CD14-positive monocyte (primary cell): ENCODE data around the gene FOCAD. TPM values are rescaled to one million over a fixed set of nuclear protein-coding genes. Genes with fewer than 3 reads are reported as not detected.

Experiments
- DNase-seq, 3 donors: peaks; one replicate each; pipeline ENCODE4 v3.0.0-alpha.2; 2011 to 2022
- H2AFZ ChIP-seq: 2 replicates; pipeline ENCODE4 v1.6.0; 2012; ENCODE audit warnings: mild to moderate bottlenecking, low read depth, low read length, inconsistent platforms; ENCODE audit not compliant: insufficient read depth, poor library complexity, severe bottlenecking
- H3K27ac ChIP-seq, 2 donors: 1 replicate in 1 of 2; 2 replicates in 1 of 2; pipeline ENCODE4 v1.5.1; 2012 to 2013; ENCODE audit warnings: low read length in 2 of 2, control low read depth in 1 of 2, inconsistent platforms in 1 of 2, low read depth in 1 of 2, mild to moderate bottlenecking in 1 of 2
- H3K27me3 ChIP-seq, 2 donors: one replicate each; pipeline versions ENCODE4 v1.6.0 to v1.6.1; 2011 to 2013; ENCODE audit warnings: low read length in 2 of 2; ENCODE audit not compliant: control insufficient read depth in 2 of 2, insufficient read depth in 2 of 2
- H3K36me3 ChIP-seq, 2 donors: replicated peaks in 1 of 2; 1 replicate in 1 of 2; 2 replicates in 1 of 2; pipeline versions ENCODE4 v1.5.1 to v1.6.1; 2012 to 2013; ENCODE audit warnings: low read length in 2 of 2, control low read depth in 1 of 2, inconsistent platforms in 1 of 2, mild to moderate bottlenecking in 1 of 2; ENCODE audit not compliant: insufficient read depth in 2 of 2, control insufficient read depth in 1 of 2
- H3K4me1 ChIP-seq, 2 donors: 1 replicate in 1 of 2; 2 replicates in 1 of 2; pipeline versions ENCODE4 v1.5.1 to v1.6.1; 2012 to 2013; ENCODE audit warnings: low read length in 2 of 2, control low read depth in 1 of 2, inconsistent platforms in 1 of 2, mild to moderate bottlenecking in 1 of 2, moderate library complexity in 1 of 2; ENCODE audit not compliant: insufficient read depth in 2 of 2, control insufficient read depth in 1 of 2
- H3K4me2 ChIP-seq: replicated peaks from 2 replicates; pipeline ENCODE3; 2012; ENCODE audit warnings: low read length, moderate library complexity, mild to moderate bottlenecking; ENCODE audit not compliant: poor library complexity, severe bottlenecking; ENCODE audit errors: extremely low read depth
- H3K4me3 ChIP-seq, 3 experiments: fragments of 200-600 bp in 1 of 3; sonication (generic) in 1 of 3; replicated peaks in 1 of 3; 1 replicate in 2 of 3; 2 replicates in 1 of 3; pipeline ENCODE4 v1.5.1; 2011 to 2013; ENCODE audit warnings: low read length in 3 of 3, mild to moderate bottlenecking in 3 of 3, control low read depth in 2 of 3, low read depth in 2 of 3, inconsistent platforms in 1 of 3, moderate library complexity in 1 of 3
- H3K79me2 ChIP-seq: 2 replicates; pipeline ENCODE4 v1.6.0; 2012; ENCODE audit warnings: mild to moderate bottlenecking, control low read depth, inconsistent platforms, low read length, moderate library complexity; ENCODE audit not compliant: insufficient read depth
- H3K9ac ChIP-seq: 2 replicates; pipeline ENCODE4 v1.6.0; 2017; ENCODE audit warnings: low read length, mild to moderate bottlenecking; ENCODE audit not compliant: insufficient read depth, poor library complexity, severe bottlenecking
- H3K9me3 ChIP-seq, 2 donors: replicated peaks in 1 of 2; 1 replicate in 1 of 2; 2 replicates in 1 of 2; pipeline versions ENCODE4 v1.5.1 to v1.6.1; 2012 to 2013; ENCODE audit warnings: low read length in 2 of 2, control low read depth in 1 of 2; ENCODE audit not compliant: control insufficient read depth in 1 of 2, insufficient read depth in 1 of 2
- H4K20me1 ChIP-seq: 2 replicates; pipeline ENCODE4 v1.6.0; 2012; ENCODE audit warnings: mild to moderate bottlenecking, low read length, control low read depth, moderate library complexity; ENCODE audit not compliant: insufficient read depth
- H3K27ac Mint-ChIP-seq, 7 donors: one replicate each; pipeline ENCODE4 v1.8.0; 2020; ENCODE audit warnings: mild to moderate bottlenecking in 7 of 7, mixed read lengths in 7 of 7, moderate library complexity in 6 of 7, inconsistent platforms in 2 of 7
- H3K27me3 Mint-ChIP-seq, 3 donors: one replicate each; pipeline ENCODE4 v1.8.0; 2021 to 2022; ENCODE audit warnings: low read depth in 3 of 3, mild to moderate bottlenecking in 3 of 3, mixed read lengths in 3 of 3, moderate library complexity in 3 of 3, inconsistent platforms in 1 of 3
- H3K36me3 Mint-ChIP-seq, 2 donors: one replicate each; pipeline ENCODE4 v1.8.0; 2020; ENCODE audit warnings: mixed read lengths in 2 of 2, inconsistent platforms in 1 of 2, mild to moderate bottlenecking in 1 of 2
- H3K4me1 Mint-ChIP-seq: one replicate; pipeline ENCODE4 v1.8.0; 2020; ENCODE audit warnings: mild to moderate bottlenecking, mixed read lengths
- H3K4me3 Mint-ChIP-seq, 2 donors: one replicate each; pipeline ENCODE4 v1.8.0; 2020; ENCODE audit warnings: mild to moderate bottlenecking in 2 of 2, mixed read lengths in 2 of 2, moderate library complexity in 1 of 2
- H3K9me3 Mint-ChIP-seq, 7 donors: one replicate each; pipeline ENCODE4 v1.8.0; 2020 to 2022; ENCODE audit warnings: mixed read lengths in 7 of 7, mild to moderate bottlenecking in 6 of 7, moderate library complexity in 6 of 7, inconsistent platforms in 2 of 7
- CTCF ChIP-seq: fragments of 200-600 bp; IDR thresholded peaks from one replicate; pipeline ENCODE4 v1.8.0; 2022; ENCODE audit warnings: antibody characterized with exemption, mild to moderate bottlenecking
- WGBS: methylation state at CpG from one replicate; pipeline ENCODE4 v1.1.5; 2013; ENCODE audit warnings: missing lambda C conversion rate; ENCODE audit not compliant: insufficient coverage; 5-methylcytosine and 5-hydroxymethylcytosine counted together
- intact Hi-C, 2 donors: fragments of 100-400 bp; cut with micrococcal nuclease; formaldehyde crosslinking; loops; one replicate each; pipeline versions ENCODE4 v1.15.0 to v1.15.1; 2023
- polyA plus RNA-seq, 3 donors: library from polyadenylated mRNA; depleted of rRNA in 1 of 3; unstranded in 2 of 3; stranded (reverse) in 1 of 3; fragments of 300-500 nt in 2 of 3; fragments of >200 nt in 1 of 3; fragmentation: Illumina TruSeq in 2 of 3; gene quantifications; 1 replicate in 2 of 3; 2 replicates in 1 of 3; pipeline ENCODE4 v1.2.3, GENCODE V29; 2012 to 2021

Gene FOCAD
- polyA plus RNA-seq, 3 donors = 4.9 to 6.3 (median 5.1) TPM

DNA sequence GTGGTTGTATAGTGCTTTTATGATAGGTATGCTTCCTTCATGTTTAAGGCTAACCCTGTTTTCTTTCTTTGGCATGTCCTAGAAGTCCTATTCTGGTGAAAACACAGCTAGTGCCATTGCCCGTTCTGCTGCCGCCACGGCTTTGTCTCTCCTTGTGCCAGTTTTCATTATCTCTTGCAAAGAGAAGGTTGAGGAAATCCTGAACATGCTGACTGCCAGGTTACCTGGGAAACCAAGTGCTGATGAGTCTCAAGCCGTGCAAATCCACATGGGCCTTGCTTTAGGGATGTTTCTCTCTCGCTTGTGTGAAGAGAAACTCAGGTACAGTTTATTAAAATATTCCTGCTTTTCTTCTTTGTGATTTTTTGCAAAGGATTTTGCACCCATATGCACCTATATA lies 245.2 kb downstream of the FOCAD start:
- H3K36me3 ChIP-seq = peaks cover 0 to 6% of the 10 kb centered on the region in 2 donors
- H3K9ac ChIP-seq = no peak overlapping the region
- no peaks in the 10 kb centered on the region for H3K27me3 ChIP-seq
- Mint-ChIP-seq H3K9me3 (no peaks in the 10 kb centered on the region), H3K27ac (no peak overlapping the region), H3K36me3 (peaks cover 27 to 36% of the 10 kb centered on the region in 2 donors), H3K4me3 (no peak overlapping the region), H3K27me3 (no peaks in the 10 kb centered on the region), H3K4me1 (peaks cover 3% of the 10 kb centered on the region)
- WGBS = 43% methylated on average over 1 of the region's 5 CpGs
- peaks cover 0 to 1% of the 10 kb centered on the region in 2 donors for H3K4me1 ChIP-seq
- no peaks in the 10 kb centered on the region for H3K9me3 ChIP-seq
- H3K79me2 ChIP-seq = no peaks in the 10 kb centered on the region
- H3K4me3 ChIP-seq = no peak overlapping the region
- no peaks in the 10 kb centered on the region for H4K20me1 ChIP-seq
- intact Hi-C loops = no loop called here
- no peak overlapping the region for H3K4me2 ChIP-seq
- DNase-seq = no peak
- no peak overlapping the region for H2AFZ ChIP-seq
- H3K27ac ChIP-seq = no peak overlapping the region
- no peak for TF ChIP-seq CTCF

GRCh38 chr9:20930836-20931235 lies 246.8 kb downstream of the FOCAD start:
- Histone ChIP-seq H3K27me3 (no peaks in the 10 kb centered on the region), H3K4me1 (no peaks in the 10 kb centered on the region), H3K4me3 (no peak overlapping the region), H3K36me3 (peaks cover 0 to 6% of the 10 kb centered on the region in 2 donors), H3K9ac (no peak overlapping the region), H3K79me2 (no peaks in the 10 kb centered on the region), H3K4me2 (no peak overlapping the region), H2AFZ (no peak overlapping the region), H3K27ac (no peak overlapping the region), H4K20me1 (no peaks in the 10 kb centered on the region), H3K9me3 (no peaks in the 10 kb centered on the region)
- Mint-ChIP-seq H3K9me3 (no peaks in the 10 kb centered on the region), H3K36me3 (peaks cover 21 to 42% of the 10 kb centered on the region in 2 donors), H3K27ac (no peak overlapping the region), H3K27me3 (no peaks in the 10 kb centered on the region), H3K4me1 (no peaks in the 10 kb centered on the region), H3K4me3 (no peak overlapping the region)
- WGBS = 100% methylated on average over 1 of the region's 1 CpG
- TF ChIP-seq CTCF = no peak
- intact Hi-C loops = no loop called here
- DNase-seq = no peak
